HUDEP-2 (cell line): Measurements from ENCODE around the gene SLC4A2.

Experiments used
- DNase-seq, 76 experiments: peaks; one replicate each; lab custom pipeline; 2025; ENCODE audit not compliant: unreplicated experiment in 76 of 76; lab: John Stamatoyannopoulos, UW

SLC4A2 gene

DNA sequence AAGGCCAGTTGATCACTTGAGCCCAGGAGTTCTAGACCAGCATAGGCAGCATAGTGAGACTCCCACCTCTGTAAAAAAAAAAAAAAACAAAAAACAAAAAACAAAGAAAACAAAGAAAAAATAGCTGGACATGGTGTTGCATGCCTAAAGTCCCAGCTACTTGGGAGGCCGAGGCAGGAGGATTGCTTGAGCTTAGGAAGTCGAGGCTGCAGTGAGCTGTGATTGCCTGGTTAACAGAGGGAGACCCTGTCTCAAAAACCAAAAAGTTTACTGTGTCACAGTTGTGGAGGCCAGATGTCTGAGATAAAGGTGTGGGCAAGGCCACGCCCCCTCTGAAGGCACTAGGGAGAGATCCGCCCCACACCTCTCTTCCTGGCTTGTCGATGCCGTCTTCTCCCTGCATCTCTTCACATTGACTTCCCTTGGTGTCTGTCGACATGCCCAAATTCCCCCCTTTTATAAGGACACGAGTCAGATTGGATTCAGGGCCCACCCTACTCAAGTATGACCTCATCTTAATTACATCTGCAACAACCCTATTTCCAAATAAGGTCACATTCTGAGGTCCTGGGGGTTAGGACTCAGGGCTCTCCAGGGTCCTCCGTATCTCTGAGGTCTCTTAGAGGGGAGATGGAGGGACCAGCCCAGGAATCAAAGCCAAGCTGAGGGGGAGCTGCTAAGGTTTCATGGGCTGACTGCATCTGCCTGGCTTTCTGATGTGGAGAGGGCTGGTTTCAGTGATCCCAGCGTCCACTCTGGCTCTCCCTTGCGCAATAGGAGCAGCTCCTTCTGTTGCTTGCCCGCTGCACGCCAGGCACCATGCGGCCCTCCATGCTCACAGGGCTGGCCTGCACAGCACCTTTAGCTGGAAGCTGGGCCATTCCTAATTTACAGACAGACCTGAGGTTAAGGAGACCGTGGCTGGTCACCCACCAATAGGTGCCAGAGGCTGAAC is 50.0 kb downstream of the SLC4A2 start:
- peak in 2 of 76 experiments; percentile 9 to 13 for DNase-seq

DNA sequence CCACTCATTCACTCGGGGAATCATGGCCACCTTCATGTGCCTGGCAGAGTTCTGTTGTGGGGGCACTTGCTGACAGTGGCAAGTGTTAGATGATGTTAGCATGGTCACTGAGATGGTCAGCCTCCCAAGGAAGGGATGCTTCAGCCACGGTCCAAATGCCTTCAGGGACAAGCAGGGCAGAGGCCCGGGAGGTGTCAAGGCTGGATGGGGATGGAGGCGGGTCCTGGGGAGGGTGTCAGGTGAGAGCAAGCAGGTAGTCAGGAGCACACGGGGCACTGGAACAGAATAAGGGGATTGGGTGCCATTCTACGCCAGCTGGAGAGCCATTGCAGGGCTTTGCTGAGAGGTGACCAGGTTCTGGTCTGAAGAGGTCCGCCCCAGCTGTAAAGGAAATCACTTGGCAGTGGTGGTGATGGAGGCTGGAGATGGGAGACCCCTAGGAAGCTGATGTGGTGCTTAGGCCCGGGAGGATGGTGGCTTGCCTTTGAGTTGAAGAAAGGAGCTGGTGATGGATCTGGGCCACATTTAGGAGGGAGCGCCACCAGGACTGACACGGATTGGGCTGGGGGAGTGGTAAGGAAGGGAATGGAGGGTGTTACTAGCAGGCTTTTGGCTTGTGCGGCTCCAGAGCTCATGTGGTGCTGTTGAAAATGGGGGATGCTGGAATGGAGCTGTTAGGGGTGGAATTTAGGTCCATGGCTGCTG is 51.0 kb downstream of the SLC4A2 start:
- no peak for DNase-seq

DNA sequence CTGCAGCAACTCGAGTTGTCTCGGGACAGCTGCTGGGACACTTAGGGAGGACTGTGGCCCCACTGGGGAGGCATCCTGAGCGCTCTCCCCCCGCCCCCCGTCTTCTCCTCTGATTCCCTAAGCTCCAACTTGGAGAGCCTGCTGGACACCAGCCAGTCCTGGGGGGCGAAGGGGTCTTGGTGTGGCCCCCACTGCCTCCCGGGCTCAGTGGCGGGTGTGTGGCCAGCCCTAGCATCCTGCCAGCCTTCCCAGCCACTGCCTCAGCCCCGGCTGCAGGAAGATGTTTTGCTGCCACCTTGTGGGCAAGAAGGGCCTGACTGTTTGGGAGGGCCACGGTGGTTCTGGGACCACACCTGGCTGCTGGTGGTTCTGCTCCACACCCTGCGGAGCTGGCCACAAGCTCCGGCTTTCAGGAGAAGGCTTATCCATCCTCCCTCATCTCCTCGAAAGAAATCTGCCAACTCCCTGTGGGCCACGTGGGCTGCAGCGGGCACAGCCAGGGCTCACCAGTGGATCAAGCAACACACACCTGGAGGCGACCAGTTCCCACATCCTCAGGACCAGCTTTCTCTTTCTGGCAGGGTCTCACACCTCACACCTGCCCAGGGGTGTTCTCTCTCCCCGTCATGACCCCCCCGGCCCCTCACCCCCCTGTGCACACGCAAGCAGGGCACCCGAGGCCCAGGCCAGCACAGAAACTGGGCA is 51.7 kb downstream of the SLC4A2 start:
- DNase-seq, result peak in 62 of 76 experiments; percentile 9 to 77 (median 49)

DNA sequence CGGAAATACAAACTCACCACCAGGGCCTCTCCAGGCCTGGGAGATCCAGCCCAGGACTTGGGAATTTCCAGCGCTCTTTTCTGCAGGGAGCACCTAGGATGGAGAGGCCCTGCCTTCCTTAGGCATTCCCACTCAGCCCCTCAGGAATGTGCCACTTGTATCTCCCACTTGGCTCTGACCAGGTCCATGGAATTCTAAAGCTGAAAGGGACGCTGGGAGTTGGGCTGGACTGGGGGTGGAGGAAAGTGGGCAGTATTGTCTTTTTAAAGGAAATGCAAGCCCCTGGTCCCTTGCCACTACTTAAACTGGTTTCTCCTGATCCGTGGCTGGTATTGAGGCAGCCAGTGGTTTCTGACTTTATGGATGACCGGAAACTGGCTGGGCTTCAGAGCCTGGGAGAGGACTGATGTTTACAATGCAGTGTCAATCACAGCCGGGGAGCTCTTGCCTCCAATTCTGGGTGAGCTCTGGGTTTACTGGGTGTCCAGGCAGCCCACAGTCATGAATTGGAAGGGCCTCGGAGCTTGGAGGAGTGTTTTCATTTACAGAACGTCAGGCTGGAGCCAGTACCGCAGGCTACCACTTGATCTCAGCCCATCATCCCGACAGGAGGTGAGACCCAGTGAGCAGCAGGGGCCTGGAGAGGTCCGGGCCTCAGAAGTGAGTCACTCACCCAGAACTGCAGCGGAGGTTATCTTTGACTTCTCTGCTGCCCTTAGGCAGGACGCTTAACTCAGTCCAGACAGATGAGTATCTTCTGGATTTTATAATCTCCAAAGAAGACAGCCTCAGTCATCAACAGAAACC is 54.2 kb downstream of the SLC4A2 start:
- DNase-seq, result peak in 39 of 76 experiments; percentile 3 to 63 (median 25)

DNA sequence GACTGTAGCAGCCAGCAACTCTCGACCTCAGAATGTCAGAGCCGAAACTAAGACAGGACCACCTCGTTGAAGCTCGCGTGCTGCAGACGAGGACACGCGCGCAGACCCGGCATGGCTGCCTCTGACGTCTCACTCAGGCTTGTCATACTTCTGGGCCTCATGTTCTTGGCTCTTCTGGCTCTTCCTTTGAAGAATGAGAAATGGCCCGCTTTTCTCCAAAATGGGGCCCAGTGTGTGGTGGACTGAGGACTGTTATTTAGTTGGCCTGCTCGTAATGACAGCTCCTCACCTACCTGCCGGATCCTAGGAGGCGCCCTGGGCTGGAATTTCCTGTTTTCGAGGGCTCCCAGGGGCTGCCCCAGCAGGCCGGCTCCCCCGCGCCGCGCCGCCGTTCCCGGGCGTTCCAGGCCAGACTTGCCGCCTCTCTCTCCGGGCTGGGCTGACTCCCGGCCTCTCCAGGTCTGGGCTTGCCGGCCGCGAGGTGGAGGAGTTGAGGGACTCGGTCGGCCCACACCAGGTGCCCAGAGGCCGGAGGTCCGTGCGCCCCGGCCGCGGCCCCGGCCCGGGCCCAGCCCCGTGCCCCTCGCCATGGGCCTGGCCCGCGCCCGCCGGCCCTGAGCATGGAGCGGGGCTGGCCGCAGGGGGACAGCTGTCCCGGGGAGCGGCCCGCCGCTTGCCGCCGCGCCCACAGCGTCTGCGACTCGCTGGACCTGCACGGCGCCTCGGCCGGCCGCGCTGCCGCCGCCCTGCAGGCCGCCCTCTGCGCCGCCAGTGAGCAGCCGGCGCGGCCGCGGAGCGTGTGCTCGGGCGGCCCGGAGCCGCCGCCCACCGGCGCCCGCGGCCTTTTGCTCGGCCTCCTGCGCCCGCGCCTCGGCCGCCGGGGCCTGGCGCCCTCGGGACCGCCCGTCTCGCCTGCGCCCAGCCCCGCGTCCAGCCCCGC is 55.0 kb downstream of the SLC4A2 start:
- DNase-seq, result no peak

DNA sequence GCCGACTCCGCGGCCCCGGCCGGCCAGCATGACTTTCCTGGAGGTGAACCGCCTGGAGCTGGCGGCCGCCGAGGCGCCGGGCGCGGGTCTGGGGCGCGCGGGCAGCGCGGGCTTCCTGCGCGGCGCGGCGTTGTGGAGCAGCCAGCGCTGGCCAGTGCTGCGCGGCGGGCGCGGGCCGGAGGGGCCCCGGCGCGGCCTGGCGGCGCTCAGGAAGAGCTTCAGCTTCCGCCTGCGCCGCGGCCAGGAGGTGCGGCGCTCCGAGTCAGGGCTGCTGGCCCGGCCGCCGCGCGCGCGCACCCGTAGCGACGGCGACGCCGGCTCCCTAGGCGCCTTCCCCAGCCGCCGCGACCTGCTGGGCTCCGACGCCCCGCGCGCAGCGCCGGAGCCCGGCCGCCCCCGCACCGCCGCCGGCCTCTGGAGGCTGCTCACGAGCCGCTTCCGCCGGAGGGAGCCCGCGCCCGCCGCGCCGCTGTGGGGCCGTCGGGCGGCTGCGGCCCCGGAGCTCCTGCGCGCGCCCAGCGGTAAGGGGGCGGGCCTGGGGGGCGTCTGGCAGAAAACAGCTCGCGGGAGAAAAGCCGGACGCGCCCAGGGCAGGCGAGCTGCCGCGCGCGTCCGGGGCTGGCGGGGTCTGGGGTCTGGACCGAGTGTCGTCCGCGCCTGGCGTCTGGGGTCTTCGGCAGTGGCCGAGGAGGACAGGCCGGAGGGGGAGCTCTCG is 55.9 kb downstream of the SLC4A2 start:
- no peak for DNase-seq

DNA sequence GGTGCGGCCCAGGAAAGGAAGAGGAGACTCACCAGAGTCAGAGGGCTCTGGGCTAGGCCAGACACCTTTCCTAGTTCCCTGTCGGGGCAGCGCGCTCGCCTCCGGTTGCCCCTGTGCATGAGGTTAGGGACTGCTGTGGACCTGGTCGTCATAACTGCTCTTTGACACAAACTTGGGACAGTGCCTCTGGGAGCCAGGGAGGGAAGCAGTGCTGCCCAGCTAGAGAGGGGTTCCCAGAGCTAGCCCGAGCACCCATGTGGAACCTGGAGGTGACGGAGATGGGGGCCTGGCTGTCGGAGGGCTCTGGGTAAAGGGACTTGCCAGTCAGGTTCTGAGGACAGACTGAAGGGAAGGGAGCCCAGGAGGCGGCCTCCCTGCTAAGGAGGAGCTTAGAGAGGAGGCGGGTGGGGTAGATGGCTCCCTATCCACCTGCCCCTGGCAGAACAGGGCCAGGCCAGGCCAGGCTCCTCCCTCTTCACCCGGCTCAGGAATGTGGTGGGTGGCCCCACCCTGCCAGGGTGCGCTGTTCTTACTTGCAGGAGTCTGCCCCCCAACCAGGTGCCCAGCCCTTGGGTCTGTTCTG is 56.5 kb downstream of the SLC4A2 start:
- DNase-seq, result peak in 3 of 76 experiments; percentile 3 to 9 (median 4)

DNA sequence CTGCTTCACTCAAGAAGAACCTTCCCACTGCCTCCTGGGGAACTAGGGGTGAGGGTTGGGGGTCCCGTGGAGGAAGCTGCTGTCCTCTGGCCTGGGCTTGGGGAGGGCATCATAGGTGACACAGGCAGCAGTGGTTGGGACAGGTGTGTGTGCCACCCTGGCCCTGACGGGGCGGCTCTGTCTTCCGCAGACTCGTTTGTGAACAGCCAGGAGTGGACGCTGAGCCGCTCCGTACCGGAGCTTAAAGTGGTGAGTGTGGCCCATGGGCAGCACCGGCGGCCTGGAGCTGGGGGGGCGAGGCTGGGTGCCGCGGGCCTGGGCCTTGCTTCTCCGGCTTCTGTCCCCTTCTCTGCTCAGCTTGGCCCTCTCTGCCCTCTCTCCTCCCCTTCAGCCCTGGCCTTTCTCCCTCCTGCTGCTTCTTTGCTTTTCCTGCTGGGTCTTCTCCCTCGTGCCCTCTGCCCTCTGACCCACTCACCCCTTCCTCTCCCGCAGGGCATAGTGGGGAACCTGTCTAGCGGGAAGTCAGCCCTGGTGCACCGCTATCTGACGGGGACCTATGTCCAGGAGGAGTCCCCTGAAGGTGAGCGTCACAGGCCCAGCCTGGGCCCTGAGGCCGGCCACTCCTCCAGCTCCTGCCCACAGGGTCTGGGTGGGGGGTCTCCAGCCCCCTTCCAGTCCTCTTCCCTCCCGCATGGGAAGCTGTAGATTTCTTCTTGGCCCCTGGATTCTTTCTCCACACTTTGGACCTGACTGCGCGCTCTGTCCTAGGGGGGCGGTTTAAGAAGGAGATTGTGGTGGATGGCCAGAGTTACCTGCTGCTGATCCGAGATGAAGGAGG is 57.4 kb downstream of the SLC4A2 start:
- DNase-seq, result no peak

DNA sequence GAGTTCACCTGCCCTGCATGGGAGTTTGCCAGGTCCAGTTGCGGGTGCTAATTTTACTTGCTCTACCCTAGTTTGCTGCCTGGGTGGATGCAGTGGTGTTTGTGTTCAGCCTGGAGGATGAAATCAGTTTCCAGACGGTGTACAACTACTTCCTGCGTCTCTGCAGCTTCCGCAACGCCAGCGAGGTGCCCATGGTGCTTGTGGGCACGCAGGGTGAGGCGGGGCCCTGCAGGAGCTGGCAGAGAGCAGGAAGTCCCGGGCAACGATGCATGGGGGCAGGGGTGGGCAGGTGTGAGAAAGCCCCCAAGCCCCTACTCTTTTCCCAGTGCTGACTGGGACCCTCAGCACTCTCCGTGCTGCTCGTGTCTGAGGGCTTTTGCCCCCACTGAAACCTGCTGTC is 58.2 kb downstream of the SLC4A2 start:
- DNase-seq, result no peak

DNA sequence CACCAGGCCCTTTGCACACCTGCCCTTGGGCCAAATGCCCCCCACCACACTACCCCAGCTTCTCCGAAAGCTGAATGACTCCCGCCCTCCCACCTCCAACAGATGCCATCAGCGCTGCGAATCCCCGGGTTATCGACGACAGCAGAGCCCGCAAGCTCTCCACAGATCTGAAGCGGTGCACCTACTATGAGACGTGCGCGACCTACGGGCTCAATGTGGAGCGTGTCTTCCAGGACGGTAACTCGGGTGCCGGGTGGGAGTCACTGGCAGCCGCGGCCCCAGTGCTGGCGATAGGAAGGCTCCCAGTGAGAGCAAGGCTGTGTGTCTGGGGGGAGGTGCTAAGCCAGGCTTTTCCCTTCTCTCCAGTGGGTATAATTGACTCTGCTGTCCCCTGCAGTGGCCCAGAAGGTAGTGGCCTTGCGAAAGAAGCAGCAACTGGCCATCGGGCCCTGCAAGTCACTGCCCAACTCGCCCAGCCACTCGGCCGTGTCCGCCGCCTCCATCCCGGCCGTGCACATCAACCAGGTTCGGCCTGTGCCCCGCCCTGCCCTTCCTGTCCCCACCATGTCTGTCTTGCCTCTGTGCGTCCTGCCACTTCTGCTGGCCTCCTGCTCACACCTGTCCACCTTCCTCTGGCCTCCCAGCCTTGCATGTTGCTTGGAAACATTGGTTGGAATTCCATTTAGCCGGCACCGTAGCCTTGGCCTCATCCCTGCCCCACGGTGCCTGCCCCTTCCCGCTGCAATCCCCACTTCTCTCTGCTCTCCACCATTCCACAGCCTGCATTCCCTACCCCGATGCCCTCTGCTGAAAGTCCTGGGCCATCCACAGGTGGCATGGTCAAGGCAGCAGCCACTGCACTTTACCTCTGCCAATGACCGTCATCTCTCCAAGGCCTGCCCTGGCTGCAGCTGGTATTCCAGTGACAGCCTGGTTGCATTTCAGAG is 59.0 kb downstream of the SLC4A2 start:
- no peak for DNase-seq

DNA sequence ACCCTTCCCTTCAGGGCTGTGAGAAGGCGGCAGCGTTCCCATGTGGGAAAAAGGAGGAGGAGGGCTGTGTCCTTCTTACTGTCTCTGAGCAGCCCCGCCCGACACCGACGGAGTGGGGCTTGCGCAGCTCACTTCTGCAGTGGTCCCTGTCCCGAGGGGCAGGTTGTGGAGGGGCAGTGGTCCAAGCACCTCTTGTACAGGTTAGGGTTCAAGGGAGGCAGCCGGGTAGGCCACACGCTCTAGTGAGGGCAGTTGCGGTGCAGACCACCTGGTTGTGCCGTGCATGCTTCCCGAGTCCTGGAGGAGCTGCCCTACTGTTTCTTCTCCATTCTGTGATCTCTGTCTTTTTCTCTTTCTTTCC is 59.6 kb downstream of the SLC4A2 start:
- DNase-seq, result no peak

DNA sequence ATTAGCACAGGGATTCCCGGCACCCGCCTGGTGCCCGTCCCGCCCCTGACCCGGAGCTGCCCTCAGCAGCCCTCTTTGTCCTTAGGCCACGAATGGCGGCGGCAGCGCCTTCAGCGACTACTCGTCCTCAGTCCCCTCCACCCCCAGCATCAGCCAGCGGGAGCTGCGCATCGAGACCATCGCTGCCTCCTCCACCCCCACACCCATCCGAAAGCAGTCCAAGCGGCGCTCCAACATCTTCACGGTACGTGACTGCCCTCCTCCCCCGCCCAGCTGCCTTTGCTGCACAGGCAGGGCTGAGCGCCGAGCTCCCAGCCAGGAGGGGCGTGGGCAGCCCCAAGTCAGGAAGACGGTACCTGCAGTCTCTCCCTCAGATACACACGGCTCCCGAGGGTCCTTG is 60.5 kb downstream of the SLC4A2 start:
- no peak for DNase-seq

DNA sequence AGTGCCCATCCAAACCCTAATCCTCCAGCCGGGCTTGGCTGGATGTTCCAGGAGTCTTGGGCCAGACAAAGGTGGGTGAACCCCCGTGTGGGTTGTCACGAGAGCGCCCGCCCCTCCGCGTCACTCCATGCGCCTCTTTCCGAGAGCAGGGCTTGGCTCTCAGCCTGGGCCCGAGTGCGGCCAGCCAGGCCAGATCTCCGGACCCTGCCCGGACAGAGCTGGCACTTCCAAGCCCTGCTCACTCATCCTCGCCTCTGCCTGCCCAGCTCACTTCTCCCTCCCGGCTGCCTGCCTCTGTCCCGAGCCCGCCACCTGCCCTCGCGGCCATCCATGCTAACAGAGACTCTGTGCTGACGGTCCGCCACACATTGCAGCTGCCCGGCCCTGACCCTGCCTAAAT is 61.5 kb downstream of the SLC4A2 start:
- no peak for DNase-seq

DNA sequence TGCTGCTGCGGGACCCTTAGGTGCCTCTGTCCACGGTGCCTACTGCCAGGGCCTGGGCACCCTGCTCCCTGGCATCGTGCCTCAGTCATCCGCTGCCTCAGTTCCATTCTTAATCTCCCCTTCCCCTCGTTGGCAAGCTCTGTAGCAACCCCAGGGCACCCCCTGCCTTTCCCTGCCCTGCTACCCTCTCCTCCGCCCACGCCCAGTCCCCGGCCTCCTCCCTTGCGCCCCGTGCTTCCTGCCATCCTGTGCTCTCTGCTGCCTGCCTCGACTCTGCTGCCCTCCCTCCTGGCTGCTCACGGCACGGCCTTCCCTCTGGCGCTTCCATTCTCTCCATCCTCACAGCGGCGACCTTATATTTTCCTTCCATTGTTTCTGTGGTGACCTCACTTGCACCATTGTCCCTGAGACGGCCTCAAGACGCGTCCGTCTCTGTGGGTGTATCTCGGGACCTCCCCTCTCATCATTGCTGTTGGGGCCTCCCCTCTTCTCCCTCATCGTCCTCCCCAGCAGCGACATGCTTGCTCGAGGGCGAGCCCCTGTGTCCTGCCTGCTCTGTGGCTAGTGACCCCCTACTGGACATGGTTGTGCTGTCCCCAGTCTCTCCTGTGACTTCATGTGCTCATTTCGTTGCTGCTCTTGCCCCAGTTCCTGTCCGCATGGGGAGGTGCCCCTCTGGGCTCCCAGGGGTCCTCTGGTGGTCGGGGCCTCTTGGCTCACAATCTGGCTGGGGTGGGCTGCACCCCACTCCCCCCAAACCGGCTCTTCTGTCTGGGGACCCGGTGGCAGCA is 62.2 kb downstream of the SLC4A2 start:
- no peak for DNase-seq

DNA sequence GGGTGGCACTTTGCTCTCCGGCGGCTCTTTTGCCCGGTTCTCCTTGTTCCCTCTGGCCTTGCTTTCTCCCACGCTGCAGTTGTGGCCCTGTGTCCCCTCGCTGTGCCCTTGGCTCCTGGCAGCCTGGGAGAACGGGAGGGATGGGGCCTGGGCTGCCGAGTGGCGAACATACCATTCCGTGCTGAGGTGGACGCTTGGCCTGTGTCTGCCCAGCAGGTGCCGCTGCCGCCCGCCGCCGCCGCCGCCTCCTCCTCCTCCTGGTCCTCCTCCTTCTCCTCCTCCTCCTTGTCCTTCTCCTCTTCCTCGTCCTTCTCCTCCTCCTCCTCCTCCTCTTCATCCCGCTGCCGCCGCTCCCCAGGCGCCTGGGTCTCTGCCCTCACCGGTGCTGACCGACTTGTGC is 62.9 kb downstream of the SLC4A2 start:
- DNase-seq, result no peak

DNA sequence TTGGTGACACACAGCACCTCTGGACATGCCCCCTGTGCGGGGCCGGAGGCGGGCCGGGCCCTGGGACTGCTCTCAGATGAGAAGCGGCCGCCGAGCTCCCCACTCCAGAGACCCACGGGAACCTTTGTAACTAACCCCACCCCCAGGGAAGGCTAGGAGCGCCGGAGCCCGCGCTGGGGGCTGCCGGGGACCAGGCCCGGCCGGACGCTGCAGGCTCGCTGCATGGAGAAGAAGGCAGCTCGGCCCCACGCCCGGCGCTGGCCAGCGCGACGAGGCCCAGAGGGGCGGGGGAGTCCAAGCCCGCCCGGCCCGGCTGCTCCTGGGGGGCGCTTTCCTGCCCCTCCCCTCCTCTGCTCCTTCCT is 63.4 kb downstream of the SLC4A2 start:
- DNase-seq, result no peak
